OCI-LY1 (cell line): ENCODE data around the gene TRIM59.

ENCODE experiments used
- H2AFZ ChIP-seq: fragments of 200-600 bp; sonication (generic), shearing (Covaris generic); 2 replicates; pipeline ENCODE4 v1.6.0; 2014; ENCODE audit warnings: antibody characterized with exemption, mild to moderate bottlenecking, low read length
- H3F3A ChIP-seq: fragments of 200-600 bp; sonication (generic), shearing (Covaris generic); 2 replicates; pipeline ENCODE4 v1.6.0; 2014; ENCODE audit warnings: mild to moderate bottlenecking, antibody characterized with exemption, low read length, moderate library complexity; ENCODE audit not compliant: insufficient read depth
- H3K27ac ChIP-seq: fragments of 200-600 bp; sonication (generic); 2 replicates; pipeline ENCODE4 v1.5.1; 2014; ENCODE audit warnings: low read length, mixed run types, mild to moderate bottlenecking, low read depth; ENCODE audit not compliant: poor library complexity, severe bottlenecking
- H3K27me3 ChIP-seq: fragments of 200-600 bp; sonication (generic); 2 replicates; pipeline ENCODE4 v1.6.0; 2014; ENCODE audit warnings: antibody characterized with exemption, mild to moderate bottlenecking, low read length, moderate library complexity; ENCODE audit not compliant: insufficient read depth
- H3K36me3 ChIP-seq: fragments of 200-600 bp; sonication (generic); 2 replicates; pipeline ENCODE4 v1.6.1; 2014; ENCODE audit warnings: mild to moderate bottlenecking, antibody characterized with exemption, low read length, moderate library complexity, mixed read lengths; ENCODE audit not compliant: insufficient read depth
- H3K4me1 ChIP-seq: fragments of 200-600 bp; sonication (generic); 2 replicates; pipeline ENCODE4 v1.5.1; 2014; ENCODE audit warnings: mild to moderate bottlenecking, low read length, moderate library complexity; ENCODE audit not compliant: insufficient read depth, severe bottlenecking
- H3K4me2 ChIP-seq: fragments of 200-600 bp; sonication (generic), shearing (Covaris generic); 2 replicates; pipeline ENCODE4 v1.6.1; 2014; ENCODE audit warnings: low read length
- H3K4me3 ChIP-seq: fragments of 200-600 bp; sonication (generic); 2 replicates; pipeline ENCODE4 v1.5.1; 2014; ENCODE audit warnings: low read length, low read depth, mild to moderate bottlenecking, mixed read lengths; ENCODE audit not compliant: poor library complexity, severe bottlenecking
- H3K79me2 ChIP-seq: fragments of 200-600 bp; shearing (Covaris generic); 2 replicates; pipeline ENCODE4 v1.6.1; 2016; ENCODE audit warnings: mixed run types, low read length, mixed read lengths; ENCODE audit not compliant: insufficient read depth
- H3K9ac ChIP-seq: fragments of 200-600 bp; sonication (generic), shearing (Covaris generic); 2 replicates; pipeline ENCODE4 v1.6.1; 2014; ENCODE audit warnings: mild to moderate bottlenecking, low read length, mixed read lengths
- H3K9me2 ChIP-seq: fragments of 200-600 bp; sonication (generic), shearing (Covaris generic); 2 replicates; pipeline ENCODE4 v1.6.1; 2014; ENCODE audit warnings: low read depth, mild to moderate bottlenecking, low read length, mixed read lengths
- H3K9me3 ChIP-seq: fragments of 200-600 bp; shearing (Covaris generic); 2 replicates; pipeline ENCODE4 v1.6.1; 2014; ENCODE audit warnings: low read length, mixed read lengths
- H4K20me1 ChIP-seq: fragments of 200-600 bp; sonication (generic), shearing (Covaris generic); 2 replicates; pipeline ENCODE4 v1.6.0; 2016; ENCODE audit warnings: mild to moderate bottlenecking, low read length; ENCODE audit not compliant: insufficient read depth
- CTCF ChIP-seq: fragments of 200-600 bp; sonication (generic), shearing (Covaris generic); IDR thresholded peaks from 2 replicates; pipeline ENCODE4 v1.5.1; 2017; ENCODE audit warnings: mild to moderate bottlenecking, antibody characterized with exemption, low read length, moderate library complexity, mixed read lengths
- EZH2 ChIP-seq: fragments of 200-600 bp; sonication (generic), shearing (Covaris generic); IDR thresholded peaks from 2 replicates; pipeline ENCODE4 v1.8.0; 2017; ENCODE audit warnings: borderline replicate concordance, mixed run types, mild to moderate bottlenecking, antibody characterized with exemption, low read length, moderate library complexity, mixed read lengths

The TRIM59 gene

GRCh38 chr3:160445854-160446253 is 3.7 kb downstream of the TRIM59 start:
- Histone ChIP-seq H3K36me3 (peaks cover 67% of the 10 kb centered on the region), H3K9ac (no peak overlapping the region), H3K9me2 (no peaks in the 10 kb centered on the region), H3K9me3 (no peaks in the 10 kb centered on the region), H3K27ac (no peak overlapping the region), H2AFZ (no peak overlapping the region), H3F3A (peaks cover 3% of the 10 kb centered on the region; the same call in 1 of the 2 replicates), H3K4me1 (peaks cover 26% of the 10 kb centered on the region), H3K4me2 (no peak overlapping the region), H3K27me3 (no peaks in the 10 kb centered on the region), H3K4me3 (no peak overlapping the region), H3K79me2 (peaks cover 76% of the 10 kb centered on the region), H4K20me1 (no peaks in the 10 kb centered on the region)
- TF ChIP-seq CTCF (no peak), EZH2 (no peak)

GRCh38 chr3:160444411-160444810 is 5.2 kb downstream of the TRIM59 start:
- H3K9ac ChIP-seq = no peak overlapping the region
- H2AFZ ChIP-seq = no peak overlapping the region
- peaks cover 81% of the 10 kb centered on the region for H3K36me3 ChIP-seq
- no peaks in the 10 kb centered on the region for H3K27me3 ChIP-seq
- no peak overlapping the region for H3K4me3 ChIP-seq
- H3K27ac ChIP-seq = no peak overlapping the region
- peaks cover 21% of the 10 kb centered on the region for H3K4me1 ChIP-seq
- H3K4me2 ChIP-seq = no peak overlapping the region
- H3K79me2 ChIP-seq = peaks cover 87% of the 10 kb centered on the region
- no peaks in the 10 kb centered on the region for H3K9me2 ChIP-seq
- H3K9me3 ChIP-seq = no peaks in the 10 kb centered on the region
- peaks cover 9% of the 10 kb centered on the region for H3F3A ChIP-seq
- H4K20me1 ChIP-seq = no peaks in the 10 kb centered on the region
- no peak for TF ChIP-seq CTCF

GRCh38 chr3:160440687-160441086 is 8.9 kb downstream of the TRIM59 start:
- TF ChIP-seq CTCF = no peak
- TF ChIP-seq EZH2 = no peak
- no peaks in the 10 kb centered on the region for H3K9me3 ChIP-seq
- H3K27ac ChIP-seq = no peak overlapping the region
- H3K4me2 ChIP-seq = no peak overlapping the region
- H2AFZ ChIP-seq = no peak overlapping the region
- H3F3A ChIP-seq = peaks cover 9% of the 10 kb centered on the region
- no peaks in the 10 kb centered on the region for H3K4me1 ChIP-seq
- H3K4me3 ChIP-seq = no peak overlapping the region
- peaks cover 59% of the 10 kb centered on the region for H3K79me2 ChIP-seq
- no peaks in the 10 kb centered on the region for H3K9me2 ChIP-seq
- peaks cover 96% of the 10 kb centered on the region for H3K36me3 ChIP-seq
- no peaks in the 10 kb centered on the region for H3K27me3 ChIP-seq
- H3K9ac ChIP-seq = no peak overlapping the region
- H4K20me1 ChIP-seq = no peaks in the 10 kb centered on the region
